Mucosa of rectum (tissue), 2 donors: ENCODE measurements around the gene SLC37A4.

Experiments
- H3K27ac ChIP-seq, 2 donors: one replicate each; pipeline ENCODE4 v1.7.0; 2013; ENCODE audit warnings: inconsistent platforms in 2 of 2, low read depth in 2 of 2, low read length in 2 of 2
- H3K27me3 ChIP-seq, 2 donors: one replicate each; pipeline ENCODE4 v1.7.0; 2013; ENCODE audit warnings: low read length in 2 of 2; ENCODE audit not compliant: control insufficient read depth in 2 of 2, insufficient read depth in 2 of 2
- H3K36me3 ChIP-seq, 2 donors: one replicate each; pipeline ENCODE4 v1.7.0; 2013; ENCODE audit warnings: low read length in 2 of 2; ENCODE audit not compliant: control insufficient read depth in 2 of 2, insufficient read depth in 2 of 2
- H3K4me1 ChIP-seq, 2 donors: one replicate each; pipeline ENCODE4 v1.7.0; 2013; ENCODE audit warnings: low read length in 2 of 2, mild to moderate bottlenecking in 1 of 2; ENCODE audit not compliant: control insufficient read depth in 2 of 2, insufficient read depth in 2 of 2
- H3K4me3 ChIP-seq, 2 donors: one replicate each; pipeline ENCODE4 v1.7.0; 2013; ENCODE audit warnings: low read length in 2 of 2
- H3K9ac ChIP-seq, 2 donors: one replicate each; pipeline ENCODE4 v1.7.0; 2013; ENCODE audit warnings: low read length in 2 of 2, low read depth in 1 of 2, mild to moderate bottlenecking in 1 of 2
- H3K9me3 ChIP-seq, 2 donors: one replicate each; pipeline ENCODE4 v1.7.0; 2013; ENCODE audit warnings: low read length in 2 of 2; ENCODE audit not compliant: control insufficient read depth in 2 of 2
- donor health status: healthy.
- donor health status: Normal muscosa, but diverticular disease.

SLC37A4 gene

GRCh38 chr11:118980191-118980881 lies 50.3 kb downstream of the SLC37A4 start:
- Histone ChIP-seq H3K4me3 (peak overlapping the region in 1 of 2 donors; percentile 31), H3K4me1 (no peaks in the 10 kb centered on the region), H3K9ac (peak overlapping the region in 1 of 2 donors; percentile 3), H3K36me3 (no peaks in the 10 kb centered on the region), H3K9me3 (no peaks in the 10 kb centered on the region), H3K27me3 (no peaks in the 10 kb centered on the region), H3K27ac (no peak overlapping the region)

GRCh38 chr11:118979434-118979833 lies 51.2 kb downstream of the SLC37A4 start:
- H3K27me3 ChIP-seq: no peaks in the 10 kb centered on the region
- H3K36me3 ChIP-seq: no peaks in the 10 kb centered on the region
- H3K9me3 ChIP-seq: no peaks in the 10 kb centered on the region
- no peak overlapping the region for H3K27ac ChIP-seq
- no peaks in the 10 kb centered on the region for H3K4me1 ChIP-seq
- H3K4me3 ChIP-seq: no peak overlapping the region
- no peak overlapping the region for H3K9ac ChIP-seq

GRCh38 chr11:118975771-118976709 lies 54.6 kb downstream of the SLC37A4 start:
- H3K27me3 ChIP-seq: no peaks in the 10 kb centered on the region
- no peak overlapping the region for H3K27ac ChIP-seq
- no peaks in the 10 kb centered on the region for H3K9me3 ChIP-seq
- no peak overlapping the region for H3K9ac ChIP-seq
- H3K4me1 ChIP-seq: no peaks in the 10 kb centered on the region
- no peak overlapping the region for H3K4me3 ChIP-seq
- no peaks in the 10 kb centered on the region for H3K36me3 ChIP-seq
